ENCODE measurements around the gene NHERF2. TPM values are rescaled to one million over a fixed set of nuclear protein-coding genes. Genes with fewer than 3 reads are reported as not detected.

Gene NHERF2
- total RNA-seq, 2 donors from 2014 or later: 66.0 to 84.1 TPM

DNA sequence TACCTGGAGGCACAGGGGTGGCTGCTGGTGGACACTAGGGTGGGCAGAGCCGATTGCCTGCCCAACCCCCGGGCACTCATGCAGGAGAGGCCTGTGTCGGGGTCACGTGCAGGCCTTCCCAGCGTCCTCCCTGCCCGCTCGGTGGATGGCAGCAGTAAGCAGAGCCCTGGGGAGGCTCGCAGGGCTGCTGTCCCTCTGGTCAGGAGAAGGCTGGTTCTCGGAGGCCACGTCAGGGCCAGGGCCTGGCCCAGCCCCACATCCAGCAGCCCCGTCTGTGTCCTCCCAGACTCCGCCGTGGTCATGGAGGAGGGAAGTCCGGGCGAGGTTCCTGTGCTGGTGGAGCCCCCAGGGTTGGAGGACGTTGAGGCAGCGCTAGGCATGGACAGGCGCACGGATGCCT, 56.7 kb downstream of the NHERF2 start:
- no peak for ATAC-seq (ENCODE audit: insufficient number of reproducible peaks, low FRiP score, low read depth)
- Histone ChIP-seq H3K4me1 (ENCODE audit: control insufficient read depth in 1 of 2, low read depth in 2 of 2) (no peaks in the 10 kb centered on the region), H3K27me3 (replicated peaks; ENCODE audit: insufficient read depth) (no peaks in the 10 kb centered on the region), H3K4me3 (no peak overlapping the region), H3K9me3 (no peaks in the 10 kb centered on the region), H3K27ac (no peak overlapping the region), H3K36me3 (peaks cover 18% of the 10 kb centered on the region)
- no peak for DNase-seq (ENCODE audit: low spot score)
- TF ChIP-seq, protein P1, sequence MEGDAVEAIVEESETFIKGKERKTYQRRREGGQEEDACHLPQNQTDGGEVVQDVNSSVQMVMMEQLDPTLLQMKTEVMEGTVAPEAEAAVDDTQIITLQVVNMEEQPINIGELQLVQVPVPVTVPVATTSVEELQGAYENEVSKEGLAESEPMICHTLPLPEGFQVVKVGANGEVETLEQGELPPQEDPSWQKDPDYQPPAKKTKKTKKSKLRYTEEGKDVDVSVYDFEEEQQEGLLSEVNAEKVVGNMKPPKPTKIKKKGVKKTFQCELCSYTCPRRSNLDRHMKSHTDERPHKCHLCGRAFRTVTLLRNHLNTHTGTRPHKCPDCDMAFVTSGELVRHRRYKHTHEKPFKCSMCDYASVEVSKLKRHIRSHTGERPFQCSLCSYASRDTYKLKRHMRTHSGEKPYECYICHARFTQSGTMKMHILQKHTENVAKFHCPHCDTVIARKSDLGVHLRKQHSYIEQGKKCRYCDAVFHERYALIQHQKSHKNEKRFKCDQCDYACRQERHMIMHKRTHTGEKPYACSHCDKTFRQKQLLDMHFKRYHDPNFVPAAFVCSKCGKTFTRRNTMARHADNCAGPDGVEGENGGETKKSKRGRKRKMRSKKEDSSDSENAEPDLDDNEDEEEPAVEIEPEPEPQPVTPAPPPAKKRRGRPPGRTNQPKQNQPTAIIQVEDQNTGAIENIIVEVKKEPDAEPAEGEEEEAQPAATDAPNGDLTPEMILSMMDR (IDR thresholded peaks at IDR 0.05): no peak

- no peak for ATAC-seq (ENCODE audit: insufficient number of reproducible peaks, low FRiP score, low read depth)
- DNase-seq (ENCODE audit: low spot score): no peak
- Histone ChIP-seq H3K4me3 (no peak overlapping the region), H3K36me3 (peaks cover 22% of the 10 kb centered on the region), H3K27ac (no peak overlapping the region), H3K4me1 (ENCODE audit: control insufficient read depth in 1 of 2, low read depth in 2 of 2) (no peaks in the 10 kb centered on the region), H3K9me3 (no peaks in the 10 kb centered on the region), H3K27me3 (replicated peaks; ENCODE audit: insufficient read depth) (no peaks in the 10 kb centered on the region)
- TF ChIP-seq, protein P1 (IDR thresholded peaks at IDR 0.05): no peak
Observed at GRCh38 chr16:2083876-2084780, 57.4 kb downstream of the NHERF2 start.

- DNase-seq (ENCODE audit: low spot score) (no peak), ATAC-seq (ENCODE audit: insufficient number of reproducible peaks, low FRiP score, low read depth) (no peak)
- Histone ChIP-seq H3K36me3 (peaks cover 25% of the 10 kb centered on the region), H3K9me3 (no peaks in the 10 kb centered on the region), H3K27ac (no peak overlapping the region), H3K27me3 (replicated peaks; ENCODE audit: insufficient read depth) (no peaks in the 10 kb centered on the region), H3K4me1 (ENCODE audit: control insufficient read depth in 1 of 2, low read depth in 2 of 2) (no peaks in the 10 kb centered on the region), H3K4me3 (no peak overlapping the region)
- TF ChIP-seq, protein P1 (IDR thresholded peaks at IDR 0.05): no peak
Observed at GRCh38 chr16:2084895-2085625, 58.4 kb downstream of the NHERF2 start.

- TF ChIP-seq, protein P1 (IDR thresholded peaks at IDR 0.05): no peak
- ATAC-seq (ENCODE audit: insufficient number of reproducible peaks, low FRiP score, low read depth) (no peak), DNase-seq (ENCODE audit: low spot score) (no peak)
- peaks cover 27% of the 10 kb centered on the region for H3K36me3 ChIP-seq
- no peak overlapping the region for H3K27ac ChIP-seq
- no peaks in the 10 kb centered on the region for H3K9me3 ChIP-seq
- no peak overlapping the region for H3K4me3 ChIP-seq
- H3K27me3 ChIP-seq (replicated peaks; ENCODE audit: insufficient read depth): no peaks in the 10 kb centered on the region
- H3K4me1 ChIP-seq (ENCODE audit: control insufficient read depth in 1 of 2, low read depth in 2 of 2): no peaks in the 10 kb centered on the region
Observed at GRCh38 chr16:2085669-2086068, 59.0 kb downstream of the NHERF2 start.

DNA sequence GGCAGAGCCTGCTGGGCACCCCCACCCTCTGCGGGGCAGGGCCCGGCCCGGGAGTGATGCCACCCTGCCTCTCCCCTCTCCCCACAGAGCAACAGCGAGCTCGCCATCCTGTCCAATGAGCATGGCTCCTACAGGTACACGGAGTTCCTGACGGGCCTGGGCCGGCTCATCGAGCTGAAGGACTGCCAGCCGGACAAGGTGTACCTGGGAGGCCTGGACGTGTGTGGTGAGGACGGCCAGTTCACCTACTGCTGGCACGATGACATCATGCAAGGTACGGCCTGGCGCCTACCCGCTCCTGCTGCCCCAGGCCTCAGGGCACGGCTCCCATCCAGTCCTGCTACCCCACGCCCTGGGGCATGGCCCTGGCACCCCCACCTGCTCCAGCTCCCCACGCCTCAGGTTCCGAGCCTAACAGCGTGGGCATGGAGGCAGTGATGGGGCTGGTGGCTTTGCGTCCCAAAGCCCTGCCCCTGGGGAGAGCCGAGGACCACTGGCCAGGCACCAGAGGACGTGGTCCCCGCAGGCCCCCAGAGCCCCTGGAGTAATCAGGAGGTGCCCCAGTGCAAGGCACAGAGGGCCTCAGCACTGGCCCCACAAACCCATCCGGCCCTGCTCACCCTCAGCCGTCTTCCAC, 59.5 kb downstream of the NHERF2 start:
- Histone ChIP-seq H3K4me3 (no peak overlapping the region), H3K9me3 (no peaks in the 10 kb centered on the region), H3K4me1 (ENCODE audit: control insufficient read depth in 1 of 2, low read depth in 2 of 2) (no peaks in the 10 kb centered on the region), H3K27ac (peak overlapping the region in 1 of 2 donors; percentile 38), H3K27me3 (replicated peaks; ENCODE audit: insufficient read depth) (no peaks in the 10 kb centered on the region), H3K36me3 (peaks cover 30% of the 10 kb centered on the region)
- DNase-seq (ENCODE audit: low spot score) (no peak), ATAC-seq (ENCODE audit: insufficient number of reproducible peaks, low FRiP score, low read depth) (no peak)
- TF ChIP-seq, protein P1 (IDR thresholded peaks at IDR 0.05): no peak
